ENCODE data around the gene NLRP3.
A peak's percentile ranks its signal among the peaks of the same experiment; 100 is the strongest.
"Not testable (repeated sequence)": the region's sequence is repeated elsewhere in the genome, so short reads cannot be mapped to it uniquely, and the experiment has no call there.

The NLRP3 gene

GRCh38 chr1:247392088-247392487, 23.9 kb upstream of the NLRP3 start:
- no peak for DNase-seq

DNA sequence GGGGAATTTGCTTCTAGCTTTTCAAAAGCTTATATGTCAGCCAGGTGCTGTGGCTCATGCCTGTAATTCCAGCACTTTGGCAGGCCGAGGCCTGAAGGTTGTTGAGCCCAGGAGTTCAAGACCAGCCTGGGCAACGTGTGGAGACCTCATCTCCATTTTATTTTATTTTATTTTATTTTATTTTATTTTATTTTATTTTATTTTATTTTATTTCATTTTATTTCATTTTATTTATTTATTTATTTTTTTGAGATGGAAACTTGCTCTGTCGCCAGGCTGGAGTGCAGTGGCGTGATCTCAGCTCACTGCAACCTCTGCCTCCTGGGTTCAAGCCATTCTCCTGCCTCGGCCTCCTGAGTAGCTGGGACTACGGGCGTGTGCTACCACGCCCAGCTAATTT, 20.9 kb upstream of the NLRP3 start:
- not testable (repeated sequence) for DNase-seq

GRCh38 chr1:247400685-247401084, 15.3 kb upstream of the NLRP3 start:
- DNase-seq, result no peak

GRCh38 chr1:247401310-247402119, 14.5 kb upstream of the NLRP3 start:
- DNase-seq, result peak; percentile 88

- DNase-seq, result no peak
Observed at GRCh38 chr1:247402120-247402675, 13.8 kb upstream of the NLRP3 start.

DNA sequence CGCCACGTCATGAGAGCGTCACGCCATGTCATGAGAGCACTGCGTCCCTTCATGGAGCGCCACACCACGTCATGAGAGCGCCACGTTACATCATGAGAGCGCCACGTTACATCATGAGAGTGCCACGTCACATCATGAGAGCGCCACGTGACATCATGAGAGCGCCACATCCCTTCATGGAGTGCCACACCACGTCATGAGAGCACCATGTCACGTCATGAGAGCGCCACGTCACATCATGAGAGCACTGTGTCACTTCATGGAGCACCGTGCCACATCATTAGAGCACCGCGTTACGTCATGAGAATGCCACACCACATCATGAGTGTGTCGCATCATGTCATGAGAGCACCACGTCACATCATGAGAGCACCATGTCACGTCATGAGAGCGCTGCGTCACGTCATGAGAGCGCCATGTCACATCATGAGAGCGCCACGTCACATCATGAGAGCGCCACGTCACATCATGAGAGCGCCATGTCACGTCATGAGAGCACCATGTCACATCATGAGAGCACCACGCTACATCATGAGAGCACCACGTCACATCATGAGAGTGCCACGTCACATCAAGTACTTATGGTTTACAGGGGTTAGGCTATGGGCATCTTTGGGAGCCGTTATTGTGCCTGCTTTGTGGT, 9.8 kb upstream of the NLRP3 start:
- no peak for DNase-seq

GRCh38 chr1:247407180-247407616, 8.8 kb upstream of the NLRP3 start:
- DNase-seq, result no peak

GRCh38 chr1:247408100-247408499, 7.9 kb upstream of the NLRP3 start:
- no peak for DNase-seq

GRCh38 chr1:247409869-247410544, 6.0 kb upstream of the NLRP3 start:
- DNase-seq, result no peak

GRCh38 chr1:247411621-247412327, 4.2 kb upstream of the NLRP3 start:
- no peak for DNase-seq

- DNase-seq, result no peak
Observed at GRCh38 chr1:247417831-247418230, 1.9 kb downstream of the NLRP3 start.

GRCh38 chr1:247419336-247419735, 3.4 kb downstream of the NLRP3 start:
- no peak for DNase-seq

DNA sequence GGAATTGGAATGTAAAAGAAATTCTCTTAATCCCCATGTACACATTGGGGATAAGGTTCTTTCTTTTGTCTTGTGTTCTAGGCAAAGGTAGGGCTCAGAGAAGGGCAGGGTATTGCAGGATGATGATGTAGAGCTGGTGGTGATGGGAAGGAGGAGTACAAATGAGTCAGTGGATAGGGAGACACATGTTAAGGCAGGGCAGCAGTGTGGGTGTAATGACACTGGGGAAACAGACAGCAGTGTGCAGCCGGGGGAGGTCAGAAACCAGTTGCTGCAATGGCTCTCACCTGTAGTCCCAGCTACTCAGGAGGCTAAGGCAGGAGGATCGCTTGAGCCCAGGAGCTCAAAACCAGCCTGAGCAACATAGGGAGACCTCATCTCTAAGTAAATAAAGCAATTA, 5.1 kb downstream of the NLRP3 start:
- DNase-seq, result no peak

- DNase-seq, result no peak
Observed at GRCh38 chr1:247429496-247429895, 13.5 kb downstream of the NLRP3 start.

DNA sequence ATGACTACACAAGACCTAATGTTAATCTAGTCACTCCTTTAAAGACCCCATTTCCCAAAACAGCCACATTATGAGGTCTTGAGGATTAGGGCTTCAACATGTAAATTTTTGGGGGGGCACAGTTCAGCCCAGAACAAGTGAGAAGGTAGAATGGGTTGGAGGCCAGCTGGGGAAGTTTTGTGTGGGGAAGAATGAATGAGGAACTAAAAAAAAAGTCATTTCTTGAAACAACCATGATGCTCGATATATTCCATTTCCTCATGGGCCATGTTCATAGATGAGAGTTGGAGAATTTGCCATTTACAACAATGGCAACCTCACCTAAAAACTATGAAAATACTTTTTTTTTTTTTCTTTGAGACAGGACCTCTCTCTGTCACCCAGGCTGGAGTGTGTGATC, 14.5 kb downstream of the NLRP3 start:
- no peak for DNase-seq

DNA sequence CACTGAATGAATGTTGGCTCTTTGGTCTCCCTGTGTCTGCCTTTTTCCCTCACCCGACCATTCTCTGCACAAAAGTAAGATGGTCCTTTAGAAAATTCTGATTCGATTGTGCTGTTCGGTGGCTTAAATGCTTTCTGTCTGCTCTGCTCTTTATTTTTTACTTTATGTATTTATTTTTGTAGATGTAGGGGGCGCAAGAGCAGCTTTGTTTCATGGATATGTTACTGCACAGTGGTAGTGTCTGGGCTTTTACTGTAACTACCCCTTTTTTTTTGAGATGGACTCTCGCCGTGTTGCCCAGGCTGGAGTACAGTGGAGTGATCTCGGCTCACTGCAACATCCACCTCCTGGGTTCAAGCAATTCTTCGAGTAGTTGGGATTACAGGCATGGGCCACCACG, 15.7 kb downstream of the NLRP3 start:
- no peak for DNase-seq

- DNase-seq, result no peak
Observed at GRCh38 chr1:247434005-247434404, 18.0 kb downstream of the NLRP3 start.

DNA sequence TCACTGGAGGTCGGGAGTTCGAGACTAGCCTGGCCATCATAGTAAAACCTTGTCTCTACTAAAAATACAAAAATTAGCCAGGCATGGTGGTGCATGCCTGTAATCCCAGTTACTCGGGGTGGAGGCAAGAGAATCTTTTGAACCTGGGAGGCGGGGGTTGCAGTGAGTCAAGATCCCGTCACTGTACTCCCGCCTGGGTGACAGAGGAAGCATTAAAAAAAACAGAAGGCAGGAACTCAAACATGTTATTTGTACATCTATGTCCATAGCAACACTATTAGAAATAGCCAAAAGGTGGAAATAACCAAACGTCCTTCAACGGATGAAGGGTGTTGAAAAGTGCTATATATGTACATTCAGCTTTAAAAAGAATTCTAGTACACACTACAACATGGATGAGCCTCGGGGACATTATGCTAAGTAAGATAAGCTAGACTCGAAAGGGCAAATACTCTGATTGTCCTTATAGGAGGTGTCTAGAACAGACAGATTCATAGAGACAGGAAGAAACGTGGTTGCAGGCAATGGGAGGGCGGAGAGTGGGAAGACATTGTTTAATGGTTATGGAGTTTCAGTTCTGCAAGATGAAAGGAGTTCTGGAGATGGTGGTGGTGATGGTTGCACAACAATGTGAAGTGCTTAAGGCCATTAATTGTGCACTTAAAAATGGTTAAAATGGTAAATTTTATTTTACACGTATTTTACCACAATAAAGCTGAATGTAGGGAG, 19.2 kb downstream of the NLRP3 start:
- no peak for DNase-seq

GRCh38 chr1:247435759-247436147, 19.8 kb downstream of the NLRP3 start:
- no peak for DNase-seq

DNA sequence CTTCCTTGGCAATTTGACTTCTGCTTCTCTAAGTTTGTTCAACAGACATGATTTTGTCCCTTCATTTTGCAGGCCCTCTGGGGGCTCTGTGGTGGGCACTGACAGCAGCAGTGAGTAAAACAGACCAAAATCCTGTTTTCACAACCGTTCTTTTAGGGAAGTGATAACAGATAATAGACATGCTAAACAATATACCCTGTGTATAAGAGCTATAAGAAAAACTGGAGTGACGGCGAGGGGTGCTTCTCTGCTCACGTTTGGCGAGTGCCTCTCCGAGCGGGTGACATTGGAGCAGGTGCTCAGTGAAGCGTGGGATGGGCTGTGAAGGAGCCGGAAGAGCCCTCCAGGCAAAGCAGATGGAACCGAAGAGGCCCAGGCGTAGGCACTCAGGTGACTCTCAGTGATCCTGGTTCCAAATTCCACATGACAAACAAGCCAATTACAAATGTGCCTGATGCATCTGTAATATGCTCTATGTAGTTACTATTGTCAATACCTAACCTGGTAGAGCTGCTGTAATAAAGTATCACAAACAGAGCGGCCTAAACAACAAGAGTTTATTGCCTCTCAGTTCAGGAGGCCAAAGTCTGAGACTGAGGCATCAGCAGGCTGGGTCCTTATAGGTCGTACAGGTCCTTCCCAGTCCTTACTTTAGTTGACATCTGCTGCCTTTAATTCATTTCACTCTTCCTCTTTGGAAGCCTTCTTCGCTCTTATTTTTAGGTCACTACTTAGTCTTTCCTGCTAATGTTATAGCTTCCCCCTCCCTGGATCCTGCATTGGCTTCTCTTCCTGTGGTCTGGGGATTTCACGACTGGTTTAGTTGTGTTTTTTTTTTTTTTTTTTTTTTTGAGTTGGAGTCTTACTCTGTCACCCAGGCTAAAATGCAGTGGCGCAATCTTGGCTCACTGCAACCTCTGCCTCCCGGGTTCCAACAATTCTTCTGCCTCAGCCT, 21.9 kb downstream of the NLRP3 start:
- DNase-seq, result no peak

- DNase-seq, result no peak
Observed at GRCh38 chr1:247440001-247440620, 24.1 kb downstream of the NLRP3 start.

Measured in NCI-H774 (cell line).